Inferior parietal cortex (tissue), 1 donor: ENCODE measurements around the gene ZSWIM7.
"Not testable (repeated sequence)": the region's sequence is repeated elsewhere in the genome, so short reads cannot be mapped to it uniquely, and the experiment has no call there.

Experiments
- DNase-seq: peaks from one replicate; pipeline ENCODE4 v3.0.0-alpha.2; 2016; ENCODE audit errors: extremely low spot score

Gene ZSWIM7

GRCh38 chr17:15957608-15958307 lies 41.7 kb downstream of the ZSWIM7 start:
- DNase-seq = no peak

DNA sequence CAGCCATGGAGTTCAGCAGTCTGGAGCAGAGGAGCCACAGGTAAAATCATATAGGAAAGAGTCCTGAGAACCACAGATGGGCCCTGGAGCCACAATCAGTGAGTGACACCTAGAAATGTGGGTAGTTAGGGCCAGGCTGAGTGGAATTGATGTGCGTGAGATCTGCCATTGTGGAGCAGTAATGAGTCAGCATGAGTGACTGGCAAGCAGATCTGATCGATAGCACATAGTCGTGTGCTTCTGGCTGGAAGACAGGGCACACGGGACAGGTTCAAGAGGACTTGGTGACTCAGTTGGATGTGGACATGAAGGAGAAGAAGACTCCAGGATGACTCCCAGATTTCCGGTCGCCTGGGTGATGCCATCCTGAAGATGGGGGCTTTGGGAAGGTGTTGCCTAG lies 42.3 kb downstream of the ZSWIM7 start:
- no peak for DNase-seq

GRCh38 chr17:15955793-15956541 lies 43.5 kb downstream of the ZSWIM7 start:
- DNase-seq = no peak

- DNase-seq = no peak
Observed at GRCh38 chr17:15954222-15954621, 45.3 kb downstream of the ZSWIM7 start.

GRCh38 chr17:15952916-15953790 lies 46.4 kb downstream of the ZSWIM7 start:
- no peak for DNase-seq

- no peak for DNase-seq
Observed at GRCh38 chr17:15952048-15952532, 47.4 kb downstream of the ZSWIM7 start.

DNA sequence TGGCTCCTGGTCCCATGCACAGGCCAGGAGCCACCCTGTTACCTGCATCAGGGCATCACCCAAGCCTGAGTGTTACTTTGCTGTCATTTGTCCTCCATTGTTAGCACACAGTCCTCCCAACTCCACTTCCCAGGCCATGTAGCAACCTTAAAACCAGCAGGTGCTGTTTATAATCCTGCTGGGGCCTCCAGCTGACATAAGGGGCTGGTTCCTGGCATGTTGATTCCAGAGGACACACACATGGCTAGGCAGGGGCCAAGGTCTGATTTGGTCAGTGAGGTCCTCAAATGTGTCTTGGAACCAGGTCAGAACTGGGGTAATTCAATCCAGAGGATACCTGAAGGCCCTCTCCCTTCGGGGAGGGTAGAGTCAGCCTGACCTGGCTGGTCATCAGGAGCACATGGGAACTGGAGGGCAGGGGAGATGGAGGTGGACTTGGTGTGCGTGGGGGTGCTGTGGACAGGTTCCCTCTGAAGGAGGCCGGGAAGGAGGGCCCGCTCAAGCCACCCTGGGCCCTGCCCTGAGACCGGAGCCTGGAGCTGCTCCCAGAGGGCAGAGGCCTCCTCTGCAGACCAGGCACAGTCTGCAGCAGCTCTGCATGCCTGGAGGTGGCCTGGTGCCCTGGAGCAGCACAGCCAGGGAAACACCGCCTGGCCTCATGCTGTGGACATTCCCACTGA lies 48.0 kb downstream of the ZSWIM7 start:
- no peak for DNase-seq

- no peak for DNase-seq
Observed at GRCh38 chr17:15947976-15948752, 51.3 kb downstream of the ZSWIM7 start.

DNA sequence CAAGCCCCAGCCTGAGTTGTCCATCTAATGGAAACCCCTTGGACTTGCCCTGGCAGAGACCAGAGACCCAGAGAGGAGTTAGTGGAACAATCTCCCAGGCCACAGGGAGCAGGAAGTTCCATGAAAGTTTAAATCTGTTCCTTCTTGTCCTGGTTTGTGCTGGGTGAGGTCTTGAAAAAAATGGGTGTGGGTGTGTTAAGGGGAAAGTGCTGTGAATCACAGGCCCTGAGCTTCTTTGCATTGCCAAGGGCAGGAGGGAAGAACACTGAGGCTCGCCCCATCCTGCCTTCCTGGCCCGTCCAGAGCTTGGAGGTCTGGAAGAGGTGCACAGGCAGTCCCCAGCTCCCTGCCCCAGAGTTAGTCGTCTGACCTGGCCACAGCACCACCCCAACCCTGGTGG lies 52.2 kb downstream of the ZSWIM7 start:
- DNase-seq = no peak

GRCh38 chr17:15946611-15947120 lies 52.8 kb downstream of the ZSWIM7 start:
- no peak for DNase-seq

DNA sequence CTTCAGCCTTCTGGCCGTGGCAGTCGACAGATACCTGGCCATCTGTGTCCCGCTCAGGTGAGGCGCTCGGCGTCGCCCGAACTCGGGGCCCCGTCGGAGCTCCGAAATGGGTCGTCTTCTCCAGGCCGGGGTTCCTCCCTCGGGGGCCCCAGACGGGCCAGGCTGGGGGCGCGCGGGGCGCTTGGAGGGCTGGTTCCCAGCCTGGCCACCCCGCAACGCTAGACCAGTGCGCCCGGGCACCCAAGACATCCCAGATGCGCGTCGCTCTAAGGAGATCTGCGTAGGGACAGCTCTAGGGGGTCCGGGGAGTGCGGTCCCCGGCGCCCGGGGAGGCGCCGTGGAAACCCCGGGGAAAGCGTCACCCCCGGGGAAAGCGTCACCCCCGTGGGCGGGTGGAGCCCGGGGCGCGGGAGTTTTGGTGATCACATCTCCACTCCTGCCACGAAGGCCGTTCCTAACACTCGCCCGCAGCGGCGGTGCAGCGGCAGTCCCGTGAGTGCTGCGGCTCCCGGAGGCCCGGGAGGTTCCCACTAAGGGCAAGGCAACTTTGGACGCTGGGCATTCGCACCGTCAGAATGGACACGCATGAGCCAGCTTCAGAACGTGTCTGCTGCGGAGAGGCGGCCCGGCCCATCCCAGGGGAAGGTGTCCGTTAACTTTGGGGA lies 53.8 kb downstream of the ZSWIM7 start:
- no peak for DNase-seq

DNA sequence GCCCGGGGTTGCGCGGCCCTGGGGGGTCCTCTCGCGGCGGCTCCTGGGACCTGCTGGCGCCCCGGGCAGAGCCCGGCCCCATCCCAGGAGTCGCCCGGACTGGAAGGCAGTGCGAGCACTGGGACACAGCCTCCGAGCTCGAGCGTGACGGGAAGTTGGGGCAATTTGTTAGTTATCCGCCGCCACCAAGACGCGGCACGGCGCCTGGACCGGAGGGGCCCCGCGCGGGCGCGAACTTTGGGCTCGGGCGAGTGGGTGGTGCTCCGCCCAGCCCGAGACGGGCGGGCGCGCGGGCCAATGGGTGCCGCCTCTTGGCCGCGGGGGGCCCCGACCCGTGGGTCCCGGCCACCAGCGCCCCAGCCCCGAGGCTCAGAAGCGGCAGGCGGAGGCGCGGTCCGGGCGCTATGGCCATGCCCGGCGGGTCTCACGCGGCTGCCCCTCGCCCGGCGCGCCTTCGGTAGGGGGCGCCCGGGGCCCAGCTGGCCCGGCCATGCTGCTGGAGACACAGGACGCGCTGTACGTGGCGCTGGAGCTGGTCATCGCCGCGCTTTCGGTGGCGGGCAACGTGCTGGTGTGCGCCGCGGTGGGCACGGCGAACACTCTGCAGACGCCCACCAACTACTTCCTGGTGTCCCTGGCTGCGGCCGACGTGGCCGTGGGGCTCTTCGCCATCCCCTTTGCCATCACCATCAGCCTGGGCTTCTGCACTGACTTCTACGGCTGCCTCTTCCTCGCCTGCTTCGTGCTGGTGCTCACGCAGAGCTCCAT lies 54.6 kb downstream of the ZSWIM7 start, which contains the start of gene ADORA2B:
Gene ADORA2B, plus strand, starts transcription at position 372 of the 768 bp plus-strand sequence. Its CDS starts 119 bp downstream, at position 491.
- DNase-seq = no peak

- DNase-seq = no peak
Observed at GRCh38 chr17:15943971-15944758, 55.3 kb downstream of the ZSWIM7 start.

DNA sequence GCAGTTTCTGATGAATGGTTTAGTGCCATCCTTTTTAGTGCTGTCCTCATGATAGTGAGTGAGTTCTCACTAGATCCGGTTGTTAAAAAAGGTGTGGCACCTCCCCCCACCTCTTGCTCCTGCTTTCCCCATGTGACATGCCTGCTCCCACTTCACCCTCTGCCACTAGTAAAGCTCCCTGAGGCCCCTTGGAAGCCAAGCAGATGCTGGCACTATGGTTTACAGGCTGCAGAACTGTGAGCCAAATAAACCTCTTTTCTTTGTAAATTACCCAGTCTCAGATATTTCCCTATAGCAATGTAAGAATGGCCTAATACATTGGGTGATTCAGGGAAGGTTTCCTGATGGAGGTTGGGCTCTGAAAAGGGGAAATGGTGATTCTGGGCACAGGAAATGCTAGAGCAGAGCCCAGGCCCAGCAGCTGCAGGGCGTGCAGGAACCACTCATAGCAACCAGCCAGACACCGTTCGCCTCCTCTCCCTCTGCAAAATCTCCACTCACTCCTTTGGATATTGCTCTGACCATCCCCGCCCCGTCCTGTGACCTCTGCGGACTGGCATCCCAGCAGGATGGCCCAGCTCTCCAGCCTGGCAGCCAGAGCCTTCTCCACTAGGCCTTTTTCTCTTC lies 57.2 kb downstream of the ZSWIM7 start:
- DNase-seq = no peak

GRCh38 chr17:15941781-15942180 lies 57.7 kb downstream of the ZSWIM7 start:
- DNase-seq = no peak

DNA sequence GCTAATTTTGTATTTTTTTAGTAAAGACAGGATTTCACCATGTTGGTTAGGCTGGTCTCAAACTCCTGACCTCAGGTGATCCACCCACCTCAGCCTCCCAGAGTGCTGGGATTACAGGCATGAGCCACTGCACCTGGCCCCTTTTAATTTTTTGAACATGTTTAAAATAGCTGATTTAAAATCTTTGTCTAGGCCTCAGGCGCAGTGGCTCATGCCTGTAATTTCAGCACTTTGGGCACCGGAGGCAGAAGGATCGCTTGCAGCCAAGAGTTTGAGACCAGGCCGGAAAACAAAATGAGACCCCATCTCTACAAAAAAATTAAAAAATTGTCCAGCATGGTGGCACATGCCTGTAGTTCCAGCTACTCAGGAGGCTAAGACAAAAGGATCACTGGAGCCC lies 63.0 kb downstream of the ZSWIM7 start:
- not testable (repeated sequence) for DNase-seq

- DNase-seq = no peak
Observed at GRCh38 chr17:15935891-15936290, 63.6 kb downstream of the ZSWIM7 start.

DNA sequence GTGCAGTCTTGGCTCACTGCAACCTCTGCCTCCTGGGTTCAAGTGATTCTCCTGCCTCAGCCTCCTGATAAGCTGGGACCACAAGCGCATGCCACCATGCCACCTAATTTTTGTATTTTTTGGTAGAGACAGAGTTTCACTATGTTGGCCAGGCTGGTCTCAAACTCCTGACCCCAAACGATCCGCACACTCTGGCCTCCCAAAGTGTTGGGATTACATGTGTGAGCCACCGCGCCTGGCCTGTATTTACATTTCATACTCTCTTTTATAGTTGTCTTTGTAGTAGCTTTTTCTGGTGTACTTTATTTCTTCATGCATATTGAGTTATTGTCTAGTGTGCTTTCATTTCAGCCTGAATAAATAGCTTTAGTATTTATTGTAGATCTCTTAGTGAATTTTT lies 64.6 kb downstream of the ZSWIM7 start:
- DNase-seq = no peak
